H1 (cell line): ENCODE data around the gene GPC6. TPM values are rescaled to one million over a fixed set of nuclear protein-coding genes. Genes with fewer than 3 reads are reported as not detected.

Experiments used
- CTCF ChIA-PET: fragments of 300-600 bp; sonication (Branson Sonifier 250); formaldehyde crosslinking; loops from one replicate; lab custom pipeline; 2021; ENCODE audit not compliant: partially characterized antibody; lab: Charles Lee
- POLR2A ChIA-PET: fragments of 300-600 bp; sonication (Branson Sonifier 250); formaldehyde crosslinking; loops from one replicate; lab custom pipeline; 2021; ENCODE audit warnings: inconsistent platforms; ENCODE audit not compliant: partially characterized antibody; lab: Charles Lee
- DNase-seq, 2 experiments: peaks; one replicate each; pipeline versions ENCODE4 v3.0.0 to v3.0.0-alpha.2; 2010 to 2022; ENCODE audit warnings: low spot score in 2 of 2, low read depth in 1 of 2, mixed read lengths in 1 of 2
- FAIRE-seq: peaks from 2 replicates; lab custom pipeline; 2011; peaks lifted over from hg19 to GRCh38; lab: Jason Lieb, UNC
- H2AFZ ChIP-seq: 2 replicates; pipeline ENCODE4 v1.8.1; 2012; ENCODE audit warnings: low read length, inconsistent platforms
- H2AK5ac ChIP-seq: 2 replicates; pipeline ENCODE4 v1.6.1; 2013; ENCODE audit warnings: low read depth, low read length
- H2BK120ac ChIP-seq: replicated peaks from 2 replicates; pipeline ENCODE3; 2013; ENCODE audit warnings: low read depth, low read length, inconsistent platforms
- H2BK12ac ChIP-seq: 2 replicates; pipeline ENCODE4 v1.6.1; 2013; ENCODE audit warnings: low read depth, low read length
- H2BK15ac ChIP-seq: 2 replicates; pipeline ENCODE4 v1.6.1; 2013; ENCODE audit warnings: low read length
- H2BK20ac ChIP-seq: 2 replicates; pipeline ENCODE4 v1.6.1; 2013; ENCODE audit warnings: low read length
- H2BK5ac ChIP-seq: 2 replicates; pipeline ENCODE4 v1.6.1; 2013; ENCODE audit warnings: low read depth, low read length
- H3K14ac ChIP-seq: 2 replicates; pipeline ENCODE4 v1.6.1; 2013; ENCODE audit warnings: inconsistent platforms; ENCODE audit not compliant: insufficient read length
- H3K18ac ChIP-seq: 2 replicates; pipeline ENCODE4 v1.6.1; 2013; ENCODE audit warnings: low read length; ENCODE audit errors: extremely low read depth
- H3K23ac ChIP-seq: 2 replicates; pipeline ENCODE4 v1.6.1; 2013; ENCODE audit warnings: inconsistent platforms; ENCODE audit not compliant: insufficient read length
- H3K23me2 ChIP-seq: 2 replicates; pipeline ENCODE4 v1.6.1; 2013; ENCODE audit warnings: low read depth, low read length
- H3K27ac ChIP-seq: 2 replicates; pipeline ENCODE4 v1.6.1; 2011; ENCODE audit warnings: low read depth, low read length, inconsistent platforms
- H3K27me3 ChIP-seq, 4 experiments: replicated peaks in 1 of 4; 1 replicate in 1 of 4; 2 replicates in 3 of 4; pipeline versions ENCODE4 v1.6.1 to v1.8.1; 2011 to 2013; ENCODE audit warnings: low read length in 3 of 4, mild to moderate bottlenecking in 3 of 4, inconsistent platforms in 2 of 4, mixed read lengths in 2 of 4, moderate library complexity in 1 of 4; ENCODE audit not compliant: control insufficient read depth in 3 of 4, insufficient read depth in 3 of 4; ENCODE audit errors: extremely low read depth in 1 of 4
- H3K36me3 ChIP-seq, 4 experiments: 2 replicates each; pipeline versions ENCODE4 v1.6.1 to v1.8.1; 2011 to 2013; ENCODE audit warnings: mild to moderate bottlenecking in 4 of 4, low read length in 3 of 4, moderate library complexity in 2 of 4, control low read depth in 1 of 4, inconsistent platforms in 1 of 4; ENCODE audit not compliant: insufficient read depth in 4 of 4, control insufficient read depth in 2 of 4
- H3K4ac ChIP-seq: replicated peaks from 2 replicates; pipeline ENCODE3; 2013; ENCODE audit warnings: low read length, low read depth, mixed read lengths, inconsistent platforms; ENCODE audit not compliant: insufficient read length
- H3K4me1 ChIP-seq, 4 experiments: replicated peaks in 1 of 4; 1 replicate in 1 of 4; 2 replicates in 3 of 4; pipeline versions ENCODE4 v1.6.1 to v1.8.1; 2011 to 2013; ENCODE audit warnings: low read length in 3 of 4, inconsistent platforms in 2 of 4, mixed read lengths in 1 of 4; ENCODE audit not compliant: insufficient read depth in 4 of 4, control insufficient read depth in 3 of 4
- H3K4me2 ChIP-seq, 2 experiments: 2 replicates each; pipeline versions ENCODE4 v1.6.1 to v1.8.1; 2011 to 2013; ENCODE audit warnings: low read depth in 2 of 2, low read length in 2 of 2, control low read depth in 1 of 2, inconsistent platforms in 1 of 2, mild to moderate bottlenecking in 1 of 2; ENCODE audit not compliant: insufficient read depth in 1 of 2
- H3K4me3 ChIP-seq, 4 experiments: fragments of 200-600, 300-600 bp in 1 of 4; sonication (generic), shearing (Covaris generic), sonication (Bioruptor Twin) in 1 of 4; 2 replicates each; pipeline versions ENCODE4 v1.5.1 to v1.8.1; 2011 to 2016; ENCODE audit warnings: low read length in 4 of 4, low read depth in 3 of 4, control low read depth in 2 of 4, inconsistent platforms in 2 of 4, mild to moderate bottlenecking in 2 of 4, mixed read lengths in 1 of 4, moderate library complexity in 1 of 4; ENCODE audit not compliant: insufficient read depth in 2 of 4; ENCODE audit errors: extremely low read depth in 1 of 4
- H3K56ac ChIP-seq: replicated peaks from 2 replicates; pipeline ENCODE3; 2013; ENCODE audit warnings: low read depth, mild to moderate bottlenecking, mixed read lengths, low read length, inconsistent platforms; ENCODE audit not compliant: insufficient read length
- H3K79me1 ChIP-seq: 2 replicates; pipeline ENCODE4 v1.6.1; 2013; ENCODE audit warnings: low read depth, low read length, control low read depth
- H3K79me2 ChIP-seq, 2 experiments: 2 replicates each; pipeline versions ENCODE4 v1.6.1 to v1.8.1; 2012 to 2013; ENCODE audit warnings: low read length in 2 of 2, mild to moderate bottlenecking in 2 of 2, inconsistent platforms in 1 of 2; ENCODE audit not compliant: insufficient read depth in 2 of 2, control insufficient read depth in 1 of 2
- H3K9ac ChIP-seq, 4 experiments: replicated peaks in 1 of 4; 1 replicate in 1 of 4; 2 replicates in 3 of 4; pipeline versions ENCODE4 v1.6.1 to v1.8.1; 2011 to 2013; ENCODE audit warnings: low read depth in 3 of 4, low read length in 3 of 4, control low read depth in 2 of 4, mild to moderate bottlenecking in 2 of 4, moderate library complexity in 2 of 4, inconsistent platforms in 1 of 4; ENCODE audit errors: extremely low read depth in 1 of 4
- H3K9me3 ChIP-seq, 2 experiments: 2 replicates each; pipeline versions ENCODE4 v1.6.1 to v1.8.1; 2012 to 2013; ENCODE audit warnings: mild to moderate bottlenecking in 2 of 2, moderate library complexity in 2 of 2, control low read depth in 1 of 2, inconsistent platforms in 1 of 2, low read depth in 1 of 2, low read length in 1 of 2, mixed read lengths in 1 of 2; ENCODE audit not compliant: insufficient read depth in 2 of 2
- H4K20me1 ChIP-seq, 2 experiments: replicated peaks in 1 of 2; 2 replicates each; pipeline versions ENCODE3 to v1.8.1; 2011 to 2013; ENCODE audit warnings: inconsistent platforms in 2 of 2, low read length in 2 of 2, mild to moderate bottlenecking in 1 of 2; ENCODE audit not compliant: insufficient read depth in 2 of 2, control insufficient read depth in 1 of 2
- H4K5ac ChIP-seq: 2 replicates; pipeline ENCODE4 v1.6.1; 2013; ENCODE audit warnings: low read length, low read depth, mixed read lengths, inconsistent platforms; ENCODE audit not compliant: insufficient read length
- H4K8ac ChIP-seq: 2 replicates; pipeline ENCODE4 v1.8.0; 2013; ENCODE audit warnings: mild to moderate bottlenecking, moderate library complexity, low read length, inconsistent platforms; ENCODE audit not compliant: insufficient read depth; ENCODE audit errors: extremely low read depth
- H4K91ac ChIP-seq: replicated peaks from 2 replicates; pipeline ENCODE3; 2013; ENCODE audit warnings: low read length, mixed read lengths, inconsistent platforms; ENCODE audit not compliant: insufficient read length
- ASH2L ChIP-seq: fragments of 200-600, 300-600 bp; sonication (generic); IDR thresholded peaks from one replicate; pipeline ENCODE4 v1.7.1; 2017; ENCODE audit warnings: low read length
- ATF3 ChIP-seq: IDR thresholded peaks from 2 replicates; pipeline ENCODE4 v1.6.1; 2011; ENCODE audit warnings: low read depth, mild to moderate bottlenecking, low read length; ENCODE audit not compliant: insufficient read depth
- BACH1 ChIP-seq: IDR thresholded peaks from 2 replicates; pipeline ENCODE4 v1.6.1; 2012; ENCODE audit warnings: low read length, improper control_type of control experiment
- CBX5 ChIP-seq: fragments of 300-800, 300-1000 bp; sonication (generic); IDR thresholded peaks from 2 replicates; pipeline ENCODE4 v1.7.1; 2016; ENCODE audit warnings: antibody characterized with exemption, low read length, low read depth
- CBX8 ChIP-seq: fragments of 300-800, 300-1000 bp; sonication (generic); IDR thresholded peaks from 2 replicates; pipeline ENCODE4 v1.7.1; 2016; ENCODE audit warnings: low read depth, low read length, borderline replicate concordance
- CTBP2 ChIP-seq: IDR thresholded peaks from 2 replicates; pipeline ENCODE4 v1.7.0; 2011; ENCODE audit warnings: borderline replicate concordance, mild to moderate bottlenecking, moderate library complexity, mixed read lengths, low read length; ENCODE audit not compliant: insufficient read depth, insufficient read length
- EGR1 ChIP-seq: IDR thresholded peaks from 2 replicates; pipeline ENCODE4 v1.6.1; 2011; ENCODE audit warnings: low read depth, low read length, borderline replicate concordance
- EZH2 ChIP-seq: fragments of 200-600 bp; sonication (generic); IDR thresholded peaks from 2 replicates; pipeline ENCODE4 v1.7.1; 2012; ENCODE audit warnings: low read depth, mild to moderate bottlenecking, moderate library complexity, low read length, inconsistent platforms; ENCODE audit not compliant: severe bottlenecking
- GABPA ChIP-seq: IDR thresholded peaks from 2 replicates; pipeline ENCODE4 v1.6.1; 2011; ENCODE audit warnings: mild to moderate bottlenecking, low read length, moderate library complexity, borderline replicate concordance; ENCODE audit not compliant: insufficient read depth
- NRF1 ChIP-seq: IDR thresholded peaks from 2 replicates; pipeline ENCODE4 v1.6.1; 2011; ENCODE audit warnings: mild to moderate bottlenecking, low read depth, low read length, improper control_type of control experiment
- POU5F1 ChIP-seq: IDR thresholded peaks from 2 replicates; pipeline ENCODE4 v1.6.1; 2011; ENCODE audit warnings: low read depth, mild to moderate bottlenecking, low read length, moderate library complexity
- RNF2 ChIP-seq: fragments of 200-900, 300-1000 bp; sonication (generic); IDR thresholded peaks from 2 replicates; pipeline ENCODE4 v1.7.1; 2016; ENCODE audit warnings: borderline replicate concordance, low read depth, mild to moderate bottlenecking, antibody characterized with exemption, low read length; ENCODE audit not compliant: poor library complexity, severe bottlenecking; ENCODE audit errors: missing control alignments
- TEAD4 ChIP-seq: IDR thresholded peaks from 2 replicates; pipeline ENCODE4 v1.6.1; 2012; ENCODE audit warnings: low read depth, low read length, inconsistent platforms, mixed read lengths
- ZNF274 ChIP-seq: IDR thresholded peaks from 2 replicates; pipeline ENCODE4 v1.7.0; 2012; ENCODE audit warnings: low read length, borderline replicate concordance; ENCODE audit errors: extremely low read depth
- WGBS, 2 experiments: shearing (Covaris generic) in 1 of 2; methylation state at CpG; one replicate each; pipeline versions ENCODE4 v1.1.6 to v1.1.7; 2013 to 2015; ENCODE audit warnings: low lambda C conversion rate in 2 of 2, mixed read lengths in 2 of 2, inconsistent platforms in 1 of 2, low coverage in 1 of 2, missing lambda C conversion rate in 1 of 2; ENCODE audit not compliant: insufficient replicate concordance in 2 of 2, insufficient coverage in 1 of 2, insufficient read length in 1 of 2; ENCODE audit errors: extremely low coverage in 1 of 2, missing lambda C conversion rate in 1 of 2; 5-methylcytosine and 5-hydroxymethylcytosine counted together
- polyA plus RNA-seq, 7 experiments: library from polyadenylated mRNA; depleted of rRNA in 3 of 7; stranded (reverse) in 5 of 7; unstranded in 2 of 7; fragments of >200 nt in 5 of 7; fragments of 200-250 nt in 2 of 7; gene quantifications; 1 replicate in 5 of 7; 2 replicates in 1 of 7; 4 replicates in 1 of 7; pipeline versions ENCODE4 v1.2.1 to v1.2.3, GENCODE V29; 2011 to 2013; ENCODE audit warnings: missing spikeins in 2 of 7, mixed read lengths in 2 of 7
- total RNA-seq: library from RNA; stranded (reverse); fragmentation: NEBNext Ultra II Directional; extraction: Animal tissue kit (Norgen Biotek cat#: 25700); gene quantifications from 2 replicates; pipeline ENCODE4 v1.2.1, GENCODE V29; 2021

The GPC6 gene
- total and polyA plus RNA-seq, 2 of the 8 experiments (the other 6 are each of a cell fraction or from before 2014, with no cell fraction given), result 5.4 to 12.0 TPM

GRCh38 chr13:93298713-93299112, 72.1 kb downstream of the GPC6 start:
- H2BK120ac ChIP-seq, result no peak overlapping the region
- no peak overlapping the region for H3K27ac ChIP-seq
- H2BK15ac ChIP-seq, result no peak overlapping the region
- no peak overlapping the region for H2BK20ac ChIP-seq
- H3K9ac ChIP-seq, result no peak overlapping the region
- no peak overlapping the region for H4K5ac ChIP-seq
- ChIA-PET CTCF (no interaction called here), POLR2A (no interaction called here)
- WGBS, 2 experiments, result 84% methylated on average over 4 of the region's 4 CpGs; no CpG with 5 or more reads in 1 of the 2 experiments
- no peaks in the 10 kb centered on the region for H3K79me1 ChIP-seq
- no peak overlapping the region for H2BK12ac ChIP-seq
- H3K23me2 ChIP-seq, result no peaks in the 10 kb centered on the region
- FAIRE-seq (no peak), DNase-seq (no peak)
- H4K8ac ChIP-seq, result no peak overlapping the region
- H3K4ac ChIP-seq, result no peak overlapping the region
- peaks cover 0 to 2% of the 10 kb centered on the region in 2 experiments; a peak in 1 of 4 replicates for H3K79me2 ChIP-seq
- H3K4me3 ChIP-seq, result no peak overlapping the region
- no peak overlapping the region for H4K91ac ChIP-seq
- no peak overlapping the region for H2BK5ac ChIP-seq
- no peak overlapping the region for H3K56ac ChIP-seq
- H2AFZ ChIP-seq, result no peak overlapping the region
- no peak overlapping the region for H3K14ac ChIP-seq
- H3K23ac ChIP-seq, result no peak overlapping the region
- no peaks in the 10 kb centered on the region for H3K9me3 ChIP-seq
- no peak overlapping the region for H3K18ac ChIP-seq
- peaks cover 0 to 2% (median 0%) of the 10 kb centered on the region in 4 experiments; a peak in 1 of 8 replicates for H3K36me3 ChIP-seq
- no peaks in the 10 kb centered on the region for H3K4me1 ChIP-seq
- no peaks in the 10 kb centered on the region for H3K27me3 ChIP-seq
- no peaks in the 10 kb centered on the region for H4K20me1 ChIP-seq
- H2AK5ac ChIP-seq, result no peak overlapping the region
- no peak overlapping the region for H3K4me2 ChIP-seq
- no peak for TF ChIP-seq CBX8
- TF ChIP-seq CTBP2, result no peak
- no peak for TF ChIP-seq CBX5
- TF ChIP-seq EZH2, result no peak
- TF ChIP-seq POU5F1, result no peak
- no peak for TF ChIP-seq TEAD4
- no peak for TF ChIP-seq EGR1
- TF ChIP-seq ZNF274, result no peak
- TF ChIP-seq NRF1, result no peak
- no peak for TF ChIP-seq ATF3
- no peak for TF ChIP-seq RNF2
- no peak for TF ChIP-seq BACH1
- no peak for TF ChIP-seq GABPA
- no peak for TF ChIP-seq ASH2L
